Calu3 (cell line): ENCODE results near the gene SMG9. TPM values are rescaled to one million over a fixed set of nuclear protein-coding genes. Genes with fewer than 3 reads are reported as not detected.
A peak's percentile ranks its signal among the peaks of the same experiment; 100 is the strongest.

Source experiments
- BruUV-seq: library from RNA; stranded (reverse); fragments of 400-500 nt; replicated peaks from 2 replicates; lab custom pipeline; 2021; lab: Mats Ljungman, UMichigan
- CTCF ChIA-PET: fragments of 300-600 bp; sonication (Branson Sonifier 250); formaldehyde crosslinking; loops from one replicate; lab custom pipeline; 2022; ENCODE audit warnings: antibody characterized with exemption; lab: Charles Lee
- DNase-seq: peaks from one replicate; pipeline ENCODE4 v3.0.0; 2022
- H3K27ac Mint-ChIP-seq: one replicate; pipeline ENCODE4 v1.8.0; 2022; ENCODE audit warnings: mixed read lengths; ENCODE audit not compliant: unreplicated experiment
- H3K27me3 Mint-ChIP-seq: one replicate; pipeline ENCODE4 v1.8.0; 2022; ENCODE audit warnings: mixed read lengths; ENCODE audit not compliant: unreplicated experiment
- H3K36me3 Mint-ChIP-seq: one replicate; pipeline ENCODE4 v1.8.0; 2022; ENCODE audit warnings: mild to moderate bottlenecking, moderate library complexity, mixed read lengths; ENCODE audit not compliant: insufficient read depth, unreplicated experiment
- H3K4me1 Mint-ChIP-seq: one replicate; pipeline ENCODE4 v1.8.0; 2022; ENCODE audit warnings: mild to moderate bottlenecking, low read depth, mixed read lengths; ENCODE audit not compliant: unreplicated experiment
- H3K4me3 Mint-ChIP-seq: one replicate; pipeline ENCODE4 v1.8.0; 2022; ENCODE audit warnings: mild to moderate bottlenecking, low read depth, moderate library complexity, mixed read lengths; ENCODE audit not compliant: unreplicated experiment
- H3K9me3 Mint-ChIP-seq: one replicate; pipeline ENCODE4 v1.8.0; 2022; ENCODE audit warnings: low read depth, mixed read lengths; ENCODE audit not compliant: unreplicated experiment
- intact Hi-C: fragments of 100-400 bp; cut with micrococcal nuclease; formaldehyde crosslinking; loops from one replicate; pipeline ENCODE4 v1.10.0; 2022; ENCODE audit not compliant: unreplicated experiment
- total RNA-seq: library from RNA; stranded (reverse); gene quantifications from 2 replicates; pipeline ENCODE4 v1.2.3, GENCODE V29; 2022
- TF ChIP-seq, protein P1 (sequence below): fragments of 200-600 bp; IDR thresholded peaks from one replicate; pipeline ENCODE4 v1.8.0; 2022; ENCODE audit warnings: antibody characterized with exemption; ENCODE audit not compliant: unreplicated experiment

SMG9 gene
- total RNA-seq, 1 experiment from 2014 or later = 85.5 TPM

DNA sequence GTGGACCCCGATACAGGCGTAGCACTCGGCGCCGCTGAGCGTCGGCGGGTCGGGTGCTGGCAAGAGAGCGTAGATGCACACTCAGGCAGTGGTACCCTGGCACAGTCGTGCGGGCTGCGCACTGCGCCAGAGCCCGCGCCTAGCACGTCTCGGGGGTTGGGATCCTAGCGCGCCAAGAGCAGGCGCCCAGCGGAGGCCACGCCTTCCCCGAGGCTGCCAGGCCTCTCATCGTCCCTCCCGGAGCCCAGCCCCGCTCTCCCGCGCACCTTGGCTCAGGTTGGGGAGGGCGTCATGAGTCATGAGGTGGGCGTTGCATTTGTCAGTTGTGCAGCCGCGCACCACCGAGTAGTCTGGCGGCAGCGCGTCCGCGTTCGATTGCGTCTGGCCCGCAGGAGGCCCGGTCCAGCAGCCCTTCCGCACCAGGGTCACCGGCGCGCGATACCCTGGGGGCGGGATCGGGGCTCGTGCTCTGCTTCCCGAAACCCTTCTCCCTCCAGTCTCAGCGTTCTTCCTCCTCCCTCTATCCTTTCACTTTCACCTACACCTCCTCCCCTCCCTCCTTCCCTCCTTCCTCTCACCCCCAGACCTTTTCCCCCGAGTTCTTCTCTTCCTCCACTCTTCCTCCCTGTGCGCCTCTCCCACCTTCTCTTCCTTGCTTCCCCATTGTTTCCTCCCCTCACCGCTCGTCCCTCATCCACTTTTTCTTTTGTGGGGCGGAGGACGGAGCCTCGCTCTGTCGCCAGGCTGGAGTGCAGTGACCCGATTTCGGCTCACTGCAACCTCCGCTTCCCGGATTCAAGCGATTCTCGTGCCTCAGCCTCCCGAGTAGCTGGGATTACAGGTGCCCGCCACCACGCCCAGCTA lies 44.0 kb upstream of the SMG9 start:
- peak overlapping the region; percentile 16 for H3K27ac Mint-ChIP-seq
- peak overlapping the region; percentile 85 for H3K4me3 Mint-ChIP-seq
- no TSS peak for BruUV-seq
- intact Hi-C loops = no loop called here
- TF ChIP-seq, protein P1, sequence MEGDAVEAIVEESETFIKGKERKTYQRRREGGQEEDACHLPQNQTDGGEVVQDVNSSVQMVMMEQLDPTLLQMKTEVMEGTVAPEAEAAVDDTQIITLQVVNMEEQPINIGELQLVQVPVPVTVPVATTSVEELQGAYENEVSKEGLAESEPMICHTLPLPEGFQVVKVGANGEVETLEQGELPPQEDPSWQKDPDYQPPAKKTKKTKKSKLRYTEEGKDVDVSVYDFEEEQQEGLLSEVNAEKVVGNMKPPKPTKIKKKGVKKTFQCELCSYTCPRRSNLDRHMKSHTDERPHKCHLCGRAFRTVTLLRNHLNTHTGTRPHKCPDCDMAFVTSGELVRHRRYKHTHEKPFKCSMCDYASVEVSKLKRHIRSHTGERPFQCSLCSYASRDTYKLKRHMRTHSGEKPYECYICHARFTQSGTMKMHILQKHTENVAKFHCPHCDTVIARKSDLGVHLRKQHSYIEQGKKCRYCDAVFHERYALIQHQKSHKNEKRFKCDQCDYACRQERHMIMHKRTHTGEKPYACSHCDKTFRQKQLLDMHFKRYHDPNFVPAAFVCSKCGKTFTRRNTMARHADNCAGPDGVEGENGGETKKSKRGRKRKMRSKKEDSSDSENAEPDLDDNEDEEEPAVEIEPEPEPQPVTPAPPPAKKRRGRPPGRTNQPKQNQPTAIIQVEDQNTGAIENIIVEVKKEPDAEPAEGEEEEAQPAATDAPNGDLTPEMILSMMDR = no peak
- no peaks in the 10 kb centered on the region for H3K9me3 Mint-ChIP-seq
- H3K27me3 Mint-ChIP-seq = no peaks in the 10 kb centered on the region
- peak; percentile 88 for DNase-seq
- H3K4me1 Mint-ChIP-seq = peaks cover 17% of the 10 kb centered on the region
- CTCF ChIA-PET = no interaction called here
- peaks cover 19% of the 10 kb centered on the region for H3K36me3 Mint-ChIP-seq

DNA sequence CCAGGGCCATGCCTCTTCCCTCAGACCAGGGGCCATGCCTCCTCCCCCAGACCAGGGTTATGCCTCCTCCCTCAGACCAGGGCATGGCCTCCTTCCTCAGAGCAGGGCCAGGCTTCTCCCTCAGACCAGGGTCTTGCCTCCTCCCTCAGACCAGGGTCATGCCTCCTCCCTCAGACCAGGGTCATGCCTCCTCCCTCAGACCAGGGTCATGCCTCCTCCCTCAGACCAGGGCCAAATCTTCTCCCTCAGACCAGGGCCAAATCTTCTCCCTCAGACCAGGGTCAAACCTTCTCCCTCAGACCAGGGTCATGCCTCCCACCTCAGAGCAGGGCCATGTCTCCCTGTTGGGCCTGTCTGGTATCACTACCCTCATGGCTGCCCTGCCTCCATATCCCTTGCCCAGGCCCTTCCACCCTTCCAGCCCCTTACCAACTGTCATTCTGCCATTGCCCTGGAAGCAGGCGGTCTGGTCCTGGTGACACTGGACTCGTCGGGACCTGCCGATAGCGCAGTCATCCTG lies 43.3 kb upstream of the SMG9 start:
- no peak for DNase-seq
- peak overlapping the region; percentile 16 for H3K27ac Mint-ChIP-seq
- H3K27me3 Mint-ChIP-seq = no peaks in the 10 kb centered on the region
- no peaks in the 10 kb centered on the region for H3K9me3 Mint-ChIP-seq
- BruUV-seq = no TSS peak
- TF ChIP-seq, protein P1 = no peak
- H3K36me3 Mint-ChIP-seq = peaks cover 19% of the 10 kb centered on the region
- intact Hi-C loops = no loop called here
- peak overlapping the region; percentile 85 for H3K4me3 Mint-ChIP-seq
- H3K4me1 Mint-ChIP-seq = peaks cover 17% of the 10 kb centered on the region
- CTCF ChIA-PET = no interaction called here

DNA sequence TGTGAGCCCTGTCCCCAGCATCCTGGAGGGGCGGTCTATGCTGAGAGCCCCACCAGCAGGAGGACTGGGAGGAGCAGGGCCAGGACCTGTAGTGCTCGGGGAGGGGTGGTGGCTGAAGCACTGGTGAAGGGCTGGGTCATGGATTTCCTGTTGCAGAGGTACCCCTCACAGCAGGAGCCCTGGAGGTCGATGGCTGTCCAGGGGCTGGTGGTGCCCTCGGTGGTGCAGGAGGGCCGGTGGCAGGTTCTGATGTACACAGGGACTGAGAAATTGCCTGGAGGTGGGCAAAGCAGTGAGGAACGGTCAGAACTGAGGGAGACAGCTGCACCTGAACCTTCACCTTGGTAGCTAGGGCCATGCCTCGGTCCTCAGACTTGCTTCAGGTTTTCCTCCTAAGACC lies 42.8 kb upstream of the SMG9 start:
- H3K4me3 Mint-ChIP-seq = peak overlapping the region; percentile 16
- DNase-seq = no peak
- peaks cover 17% of the 10 kb centered on the region for H3K4me1 Mint-ChIP-seq
- no TSS peak for BruUV-seq
- TF ChIP-seq, protein P1 = no peak
- CTCF ChIA-PET = no interaction called here
- peaks cover 19% of the 10 kb centered on the region for H3K36me3 Mint-ChIP-seq
- no peaks in the 10 kb centered on the region for H3K27me3 Mint-ChIP-seq
- H3K9me3 Mint-ChIP-seq = no peaks in the 10 kb centered on the region
- intact Hi-C loops = no loop called here
- no peak overlapping the region for H3K27ac Mint-ChIP-seq

DNA sequence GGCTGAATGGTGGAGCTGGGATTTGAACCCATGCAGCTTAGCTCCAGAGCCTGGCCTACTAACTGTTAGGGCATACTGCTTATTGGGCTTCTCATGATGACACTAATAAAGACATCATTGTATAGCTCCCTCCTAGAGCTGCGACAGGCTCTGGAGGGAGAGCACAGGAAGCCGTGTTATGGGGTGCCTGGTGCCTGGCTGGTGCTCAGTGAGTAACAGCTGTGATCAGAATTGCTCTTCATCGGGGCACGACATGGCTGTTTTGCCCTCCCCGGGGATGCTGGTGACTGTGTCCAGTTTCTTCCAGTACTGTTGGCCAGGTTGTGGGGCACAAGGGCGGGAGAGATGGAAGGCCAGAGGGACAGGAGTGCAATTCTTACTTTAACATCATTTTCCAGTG lies 42.4 kb upstream of the SMG9 start:
- Mint-ChIP-seq H3K36me3 (peaks cover 19% of the 10 kb centered on the region), H3K9me3 (no peaks in the 10 kb centered on the region), H3K4me3 (peak overlapping the region; percentile 16), H3K27ac (no peak overlapping the region), H3K27me3 (no peaks in the 10 kb centered on the region), H3K4me1 (peaks cover 17% of the 10 kb centered on the region)
- TF ChIP-seq, protein P1 = no peak
- BruUV-seq = no TSS peak
- intact Hi-C loops = no loop called here
- DNase-seq = no peak
- CTCF ChIA-PET = no interaction called here
